ENCODE measurements around the gene SHISA9.

SHISA9 gene

GRCh38 chr16:12959072-12959471, 57.7 kb downstream of the SHISA9 start:
- no peak for DNase-seq

- no peak for DNase-seq
Observed at GRCh38 chr16:12961626-12962025, 60.2 kb downstream of the SHISA9 start.

- no peak for DNase-seq
Observed at GRCh38 chr16:12964461-12964860, 63.1 kb downstream of the SHISA9 start.

GRCh38 chr16:12965274-12965804, 63.9 kb downstream of the SHISA9 start:
- DNase-seq, result no peak

- DNase-seq, result no peak
Observed at GRCh38 chr16:12971241-12971640, 69.8 kb downstream of the SHISA9 start.

- no peak for DNase-seq
Observed at GRCh38 chr16:12972246-12972645, 70.8 kb downstream of the SHISA9 start.

- DNase-seq, result no peak
Observed at GRCh38 chr16:12975766-12976165, 74.4 kb downstream of the SHISA9 start.

- no peak for DNase-seq
Observed at GRCh38 chr16:12976496-12976895, 75.1 kb downstream of the SHISA9 start.

- no peak for DNase-seq
Observed at GRCh38 chr16:12976936-12977335, 75.5 kb downstream of the SHISA9 start.

- no peak for DNase-seq
Observed at GRCh38 chr16:12985516-12985915, 84.1 kb downstream of the SHISA9 start.

GRCh38 chr16:12988071-12988470, 86.7 kb downstream of the SHISA9 start:
- DNase-seq, result no peak

GRCh38 chr16:12992066-12992465, 90.7 kb downstream of the SHISA9 start:
- DNase-seq, result no peak

GRCh38 chr16:12994402-12994801, 93.0 kb downstream of the SHISA9 start:
- DNase-seq, result no peak

GRCh38 chr16:12995721-12996372, 94.4 kb downstream of the SHISA9 start:
- DNase-seq, result no peak

GRCh38 chr16:12998361-12999085, 97.1 kb downstream of the SHISA9 start:
- no peak for DNase-seq

GRCh38 chr16:12999368-12999767, 98.0 kb downstream of the SHISA9 start:
- no peak for DNase-seq

GRCh38 chr16:13005721-13006247, 104.4 kb downstream of the SHISA9 start:
- no peak for DNase-seq

GRCh38 chr16:13012601-13013000, 111.2 kb downstream of the SHISA9 start:
- DNase-seq, result no peak

GRCh38 chr16:13013043-13013442, 111.6 kb downstream of the SHISA9 start:
- no peak for DNase-seq

GRCh38 chr16:13014476-13014875, 113.1 kb downstream of the SHISA9 start:
- DNase-seq, result no peak

GRCh38 chr16:13018026-13018425, 116.6 kb downstream of the SHISA9 start:
- no peak for DNase-seq

- no peak for DNase-seq
Observed at GRCh38 chr16:13021996-13022395, 120.6 kb downstream of the SHISA9 start.

GRCh38 chr16:13029786-13030185, 128.4 kb downstream of the SHISA9 start:
- DNase-seq, result no peak

GRCh38 chr16:13030769-13031168, 129.4 kb downstream of the SHISA9 start:
- DNase-seq, result no peak
